Measurements from ENCODE around the gene CFAP46. TPM values are rescaled to one million over a fixed set of nuclear protein-coding genes. Genes with fewer than 3 reads are reported as not detected.

CFAP46 gene
- total RNA-seq, 1 experiment from 2014 or later: not detected

- H3K36me3 Mint-ChIP-seq (ENCODE audit: insufficient read depth, unreplicated experiment): no peaks in the 10 kb centered on the region
- DNase-seq: no peak
- no peak for TF ChIP-seq CTCF (IDR thresholded peaks at IDR 0.05; ENCODE audit: unreplicated experiment)
- no peak overlapping the region for H3K4me3 Mint-ChIP-seq (ENCODE audit: low read depth, unreplicated experiment)
- H3K27me3 Mint-ChIP-seq (ENCODE audit: unreplicated experiment): peaks cover 12% of the 10 kb centered on the region
- H3K27ac Mint-ChIP-seq (ENCODE audit: unreplicated experiment): no peak overlapping the region
- CTCF ChIA-PET: no interaction called here
- H3K4me1 Mint-ChIP-seq (ENCODE audit: low read depth, unreplicated experiment): no peaks in the 10 kb centered on the region
- no peaks in the 10 kb centered on the region for H3K9me3 Mint-ChIP-seq (ENCODE audit: low read depth, unreplicated experiment)
- intact Hi-C loops (cut with micrococcal nuclease; ENCODE audit: unreplicated experiment): no loop called here
- BruUV-seq (replicated peaks): no TSS peak
Measured at GRCh38 chr10:132788831-132789219, 153.5 kb downstream of the CFAP46 start.

GRCh38 chr10:132788180-132788830 lies 154.1 kb downstream of the CFAP46 start:
- CTCF ChIA-PET: no interaction called here
- Mint-ChIP-seq H3K36me3 (ENCODE audit: insufficient read depth, unreplicated experiment) (no peaks in the 10 kb centered on the region), H3K27me3 (ENCODE audit: unreplicated experiment) (peaks cover 9% of the 10 kb centered on the region), H3K27ac (ENCODE audit: unreplicated experiment) (no peak overlapping the region), H3K4me3 (ENCODE audit: low read depth, unreplicated experiment) (no peak overlapping the region), H3K4me1 (ENCODE audit: low read depth, unreplicated experiment) (no peaks in the 10 kb centered on the region), H3K9me3 (ENCODE audit: low read depth, unreplicated experiment) (no peaks in the 10 kb centered on the region)
- no peak for TF ChIP-seq CTCF (IDR thresholded peaks at IDR 0.05; ENCODE audit: unreplicated experiment)
- intact Hi-C loops (cut with micrococcal nuclease; ENCODE audit: unreplicated experiment): no loop called here
- BruUV-seq (replicated peaks): no TSS peak
- DNase-seq: no peak

GRCh38 chr10:132787495-132788179 lies 154.7 kb downstream of the CFAP46 start:
- H3K27ac Mint-ChIP-seq (ENCODE audit: unreplicated experiment): no peak overlapping the region
- DNase-seq: no peak
- no peak overlapping the region for H3K4me3 Mint-ChIP-seq (ENCODE audit: low read depth, unreplicated experiment)
- H3K36me3 Mint-ChIP-seq (ENCODE audit: insufficient read depth, unreplicated experiment): no peaks in the 10 kb centered on the region
- intact Hi-C loops (cut with micrococcal nuclease; ENCODE audit: unreplicated experiment): no loop called here
- H3K27me3 Mint-ChIP-seq (ENCODE audit: unreplicated experiment): peaks cover 3% of the 10 kb centered on the region
- no TSS peak for BruUV-seq (replicated peaks)
- TF ChIP-seq CTCF (IDR thresholded peaks at IDR 0.05; ENCODE audit: unreplicated experiment): no peak
- H3K4me1 Mint-ChIP-seq (ENCODE audit: low read depth, unreplicated experiment): no peaks in the 10 kb centered on the region
- CTCF ChIA-PET: interaction anchor here (0.7 kb wide), 1 partner anchor 47 kb away, joined by 5 read pairs; no protein-coding TSS in a partner anchor
- H3K9me3 Mint-ChIP-seq (ENCODE audit: low read depth, unreplicated experiment): no peaks in the 10 kb centered on the region

GRCh38 chr10:132786884-132787494 lies 155.4 kb downstream of the CFAP46 start:
- Mint-ChIP-seq H3K36me3 (ENCODE audit: insufficient read depth, unreplicated experiment) (no peaks in the 10 kb centered on the region), H3K9me3 (ENCODE audit: low read depth, unreplicated experiment) (no peaks in the 10 kb centered on the region), H3K4me1 (ENCODE audit: low read depth, unreplicated experiment) (no peaks in the 10 kb centered on the region), H3K27ac (ENCODE audit: unreplicated experiment) (no peak overlapping the region), H3K4me3 (ENCODE audit: low read depth, unreplicated experiment) (no peak overlapping the region), H3K27me3 (ENCODE audit: unreplicated experiment) (no peaks in the 10 kb centered on the region)
- BruUV-seq (replicated peaks): no TSS peak
- intact Hi-C loops (cut with micrococcal nuclease; ENCODE audit: unreplicated experiment): no loop called here
- TF ChIP-seq CTCF (IDR thresholded peaks at IDR 0.05; ENCODE audit: unreplicated experiment): no peak
- no peak for DNase-seq
- CTCF ChIA-PET: interaction anchor here (0.7 kb wide), 1 partner anchor 48 kb away, joined by 5 read pairs; no protein-coding TSS in a partner anchor

Measured in Calu3 (cell line).